Posterior vena cava (tissue), 2 donors: ENCODE results near the gene PTPRB. TPM values are rescaled to one million over a fixed set of nuclear protein-coding genes. Genes with fewer than 3 reads are reported as not detected.

Experiments used
- DNase-seq: peaks from one replicate; pipeline ENCODE4 v3.0.0-alpha.2; 2020; ENCODE audit warnings: low spot score
- intact Hi-C, 2 donors: fragments of 100-400 bp; cut with DNase I; formaldehyde crosslinking; loops; one replicate each; pipeline versions ENCODE4 v1.14.1 to v1.14.2; 2022 to 2023
- total RNA-seq, 2 donors: library from RNA; stranded (reverse); fragmentation: NEBNext Ultra II Directional; extraction: Animal tissue kit (Norgen Biotek cat#: 25700); gene quantifications; one replicate each; pipeline ENCODE4 v1.2.1, GENCODE V29; 2021
- donor health status: DM: yes; HTN: yes; CAD: no.
- donor health status: DM: yes; HTN: yes; CAD: no.

PTPRB gene
- total RNA-seq, 2 donors from 2014 or later, result 38.0 to 53.4 TPM

DNA sequence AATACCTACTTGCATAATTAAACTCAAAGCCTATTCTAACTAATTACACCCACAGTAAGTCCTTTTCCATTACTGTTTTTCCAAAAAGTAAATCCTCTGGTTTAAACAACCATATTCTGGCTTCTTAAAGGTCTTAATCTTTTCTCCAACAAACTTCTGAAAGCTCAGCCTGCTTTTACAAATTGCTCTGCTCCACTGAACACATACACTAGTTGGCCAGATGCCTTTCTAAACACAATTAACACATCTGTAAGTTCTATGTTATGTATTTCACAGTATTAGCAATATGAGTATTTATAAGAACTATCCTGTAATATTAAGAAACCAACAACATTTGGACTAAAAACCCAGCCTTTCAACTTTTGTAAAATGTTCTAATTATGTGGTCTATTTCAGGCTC lies 30.1 kb downstream of the PTPRB start:
- intact Hi-C loops, result no loop called here

DNA sequence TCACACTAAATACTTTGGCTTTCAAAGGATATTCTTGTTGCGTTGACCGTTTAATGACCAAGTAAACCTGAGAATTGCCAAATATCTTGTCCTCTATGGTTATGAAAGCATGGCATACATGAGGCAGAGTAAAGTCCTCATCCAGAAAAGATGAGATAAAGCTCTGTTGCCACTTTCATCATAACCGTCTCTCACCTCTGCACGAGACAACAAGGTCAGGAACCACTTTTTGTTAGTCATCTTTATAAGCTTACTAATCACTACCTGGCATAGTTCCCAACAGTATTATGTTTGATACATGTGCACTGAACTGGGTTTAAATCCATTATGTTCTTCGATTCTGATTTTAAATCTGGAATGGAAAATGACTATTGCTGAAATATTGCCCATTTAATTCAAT lies 31.3 kb downstream of the PTPRB start:
- intact Hi-C loops, result no loop called here
- no peak for DNase-seq

More for the DNA sequence above, 30.1 kb downstream of the PTPRB start:
- no peak for DNase-seq

DNA sequence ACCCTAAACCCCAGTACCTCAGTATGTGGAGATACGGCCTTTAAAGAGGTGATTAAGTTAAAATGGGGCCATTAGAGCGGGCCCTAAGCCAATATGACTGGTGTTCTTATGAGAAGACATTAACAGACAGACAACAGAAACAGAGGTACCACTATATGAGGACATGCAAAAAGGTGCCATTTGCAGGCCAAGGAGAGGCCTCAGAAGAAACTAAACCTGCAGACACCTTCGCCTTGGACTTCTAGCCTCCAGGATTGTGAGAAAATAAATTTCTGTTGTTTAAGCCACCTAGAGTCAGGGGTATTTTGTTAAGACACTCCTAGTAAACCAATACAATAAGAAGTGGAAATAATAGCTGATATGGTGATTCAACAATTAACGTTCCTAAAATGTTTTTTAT lies 32.6 kb downstream of the PTPRB start:
- no peak for DNase-seq
- intact Hi-C loops, result loop anchor here in 1 of 2 donors (5.0 kb wide), 1 partner anchor 1398 kb away; no protein-coding TSS in a partner anchor

DNA sequence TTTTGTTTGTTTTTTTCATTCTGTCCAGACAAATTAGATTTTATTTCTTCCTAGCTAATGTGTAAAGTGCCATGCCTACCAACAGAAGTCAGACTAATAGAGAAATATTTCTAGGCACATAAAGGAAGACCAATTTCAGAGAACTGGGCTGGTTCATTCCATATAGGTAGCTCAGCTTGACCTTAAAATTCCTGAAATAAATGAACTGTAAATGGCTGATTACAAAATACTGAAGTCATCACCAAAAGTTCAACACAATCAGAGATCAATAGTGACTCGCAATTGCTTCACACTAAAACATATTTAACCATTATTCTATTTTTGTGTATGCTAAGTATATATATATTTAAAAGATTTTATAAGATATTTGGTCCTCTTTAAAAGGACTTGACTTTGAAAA lies 34.2 kb downstream of the PTPRB start:
- DNase-seq, result no peak
- intact Hi-C loops, result loop anchor here in 1 of 2 donors (5.0 kb wide), 1 partner anchor 1399 kb away; no protein-coding TSS in a partner anchor

DNA sequence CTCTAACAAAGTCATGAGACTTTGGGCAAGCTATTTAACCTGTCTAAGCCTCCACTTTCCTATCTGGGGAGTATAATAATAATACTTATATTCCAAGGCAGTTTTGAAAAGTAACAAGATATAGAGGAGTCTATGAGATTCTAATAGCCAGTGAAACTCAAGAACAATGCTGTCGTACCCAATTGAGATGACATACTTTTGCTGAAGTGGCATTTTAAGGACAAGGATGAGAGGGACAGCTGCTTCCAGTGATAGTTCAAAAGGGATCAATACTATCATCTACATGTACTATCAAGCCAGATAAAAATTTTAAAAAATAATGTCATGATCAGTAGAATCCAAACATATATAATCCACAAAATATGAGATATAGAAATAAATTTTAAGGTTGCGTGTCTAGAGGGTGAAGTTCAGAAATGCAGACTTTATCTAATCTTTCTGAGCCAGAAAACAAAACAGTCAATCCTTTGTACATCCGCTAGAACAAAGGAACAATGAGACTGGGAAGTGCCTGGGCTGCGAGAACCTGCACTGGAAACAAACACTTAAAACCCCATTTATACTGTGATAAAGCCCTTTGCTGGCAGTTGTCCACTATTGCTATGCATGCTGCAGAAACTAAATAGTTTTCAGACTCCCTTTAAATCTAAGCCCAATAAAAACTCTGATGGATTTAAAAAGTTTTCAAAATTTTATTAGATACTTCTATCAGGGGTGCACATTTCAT lies 38.6 kb downstream of the PTPRB start:
- DNase-seq, result no peak
- intact Hi-C loops, result loop anchor here in 1 of 2 donors (5.0 kb wide), 1 partner anchor 1171 kb away; no protein-coding TSS in a partner anchor

DNA sequence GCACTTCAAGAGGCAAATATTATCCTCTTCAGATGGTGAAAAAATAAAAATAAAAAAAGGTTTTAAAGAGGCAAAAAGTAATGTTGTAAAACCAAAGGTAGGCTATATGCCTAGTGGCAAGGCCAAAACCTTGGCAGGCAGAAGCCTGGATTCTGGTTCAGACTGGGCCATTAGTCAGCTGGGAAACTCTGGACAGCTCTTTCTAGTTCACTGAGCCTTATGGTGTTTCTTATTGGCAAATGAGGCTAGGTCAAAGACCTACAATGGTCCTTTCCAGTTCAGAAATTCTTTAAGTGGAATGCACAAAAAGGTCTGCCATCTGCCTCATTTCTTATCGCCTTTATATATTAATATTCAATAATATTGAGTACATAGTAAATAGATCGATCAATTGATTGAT lies 44.6 kb downstream of the PTPRB start:
- DNase-seq, result no peak
- intact Hi-C loops, result no loop called here

DNA sequence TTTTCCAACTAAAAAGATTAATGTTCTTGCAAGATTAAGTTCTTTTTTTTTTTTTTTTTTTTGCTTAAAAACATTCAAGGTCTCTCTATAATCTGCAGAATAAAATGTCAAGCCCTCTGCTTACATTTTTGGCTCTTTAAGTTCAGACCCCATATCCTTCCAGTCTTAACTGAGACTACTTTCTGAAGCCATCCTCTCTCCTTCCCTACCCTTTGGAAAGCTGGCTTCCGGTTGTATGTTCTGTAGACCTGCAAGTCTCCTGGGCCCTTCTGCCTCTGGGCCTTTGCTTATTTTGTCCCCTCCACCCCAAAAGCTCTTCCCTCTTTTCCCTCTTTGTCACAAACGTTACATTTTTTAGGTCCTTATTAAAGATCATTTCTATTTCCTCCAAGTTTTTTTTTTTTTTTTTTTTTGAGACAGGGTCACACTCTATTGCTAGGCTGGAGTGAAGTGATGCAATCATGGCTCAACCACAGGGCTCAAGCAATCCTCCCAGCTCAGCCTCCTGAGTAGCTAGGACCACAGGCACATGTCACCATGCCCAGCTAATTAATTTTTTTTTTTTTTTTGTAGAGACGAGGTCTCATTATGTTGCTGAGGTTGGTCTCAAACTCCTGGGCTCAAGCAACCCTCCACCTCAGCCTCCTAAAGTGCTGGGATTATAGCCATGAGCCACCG lies 46.5 kb downstream of the PTPRB start:
- DNase-seq, result no peak
- intact Hi-C loops, result loop anchor here in 1 of 2 donors (2.0 kb wide), 1 partner anchor 128 kb away; no protein-coding TSS in a partner anchor

DNA sequence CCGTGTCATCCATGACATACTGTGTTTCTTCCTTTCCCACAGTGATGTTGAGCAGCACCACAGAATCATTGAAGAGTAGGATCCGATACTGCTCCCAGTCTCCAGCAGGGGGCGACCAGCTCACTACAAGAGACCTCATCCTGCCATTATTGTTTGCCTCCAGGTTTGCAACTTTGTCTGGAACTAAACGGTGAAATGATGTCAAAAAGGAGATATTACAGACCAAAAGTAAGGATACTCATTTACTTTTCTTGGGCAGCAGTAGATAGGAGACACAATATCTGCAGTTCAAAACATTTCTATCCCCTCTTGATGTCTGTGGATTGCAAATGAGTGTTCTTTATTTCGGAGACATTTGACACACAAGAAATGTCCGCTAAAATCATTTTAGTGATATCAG lies 47.2 kb downstream of the PTPRB start:
- DNase-seq, result peak; percentile 92
- intact Hi-C loops, result loop anchor here in 1 of 2 donors (2.0 kb wide), 1 partner anchor 129 kb away; no protein-coding TSS in a partner anchor

DNA sequence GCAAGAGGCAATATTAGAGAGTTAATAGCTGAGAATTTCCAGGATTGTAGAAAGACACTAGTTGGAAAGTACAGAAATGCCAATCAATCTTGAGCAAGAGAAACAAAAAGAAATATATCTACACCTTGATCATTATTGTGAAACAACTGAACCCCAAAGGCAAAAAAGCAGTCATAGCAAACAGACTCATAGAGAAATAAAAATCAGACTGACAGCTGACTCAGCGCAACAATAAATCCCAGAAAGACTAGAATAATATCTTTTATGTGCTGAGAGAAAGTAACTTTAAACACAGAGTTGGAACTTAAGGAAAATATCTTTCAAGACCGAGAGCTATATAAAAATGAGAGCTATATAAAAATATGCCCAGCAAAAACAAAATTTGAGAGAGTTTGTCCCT lies 52.9 kb downstream of the PTPRB start:
- intact Hi-C loops, result loop anchor here in 1 of 2 donors (5.0 kb wide), 1 partner anchor 687 kb away; no protein-coding TSS in a partner anchor
- no peak for DNase-seq

DNA sequence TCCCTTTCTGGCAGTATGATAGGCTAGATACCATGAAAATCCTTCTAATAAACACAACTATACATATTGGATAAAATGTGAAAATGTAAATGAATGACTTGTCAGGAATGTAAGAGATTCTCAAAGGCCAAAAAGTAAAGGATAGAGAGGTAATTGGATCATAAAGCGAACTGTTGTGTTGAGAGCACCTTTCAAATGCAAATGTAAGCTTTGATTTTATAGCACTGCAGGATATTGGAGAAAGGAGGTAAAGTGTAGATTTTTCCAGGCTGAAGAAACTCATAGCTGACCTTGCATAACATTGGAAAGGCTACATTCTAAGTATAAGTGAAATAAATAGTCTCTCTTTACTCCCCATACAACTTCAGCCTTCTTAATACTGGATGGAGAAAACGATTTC lies 54.0 kb downstream of the PTPRB start:
- intact Hi-C loops, result loop anchor here in 1 of 2 donors (5.0 kb wide), 1 partner anchor 686 kb away; no protein-coding TSS in a partner anchor
- no peak for DNase-seq

DNA sequence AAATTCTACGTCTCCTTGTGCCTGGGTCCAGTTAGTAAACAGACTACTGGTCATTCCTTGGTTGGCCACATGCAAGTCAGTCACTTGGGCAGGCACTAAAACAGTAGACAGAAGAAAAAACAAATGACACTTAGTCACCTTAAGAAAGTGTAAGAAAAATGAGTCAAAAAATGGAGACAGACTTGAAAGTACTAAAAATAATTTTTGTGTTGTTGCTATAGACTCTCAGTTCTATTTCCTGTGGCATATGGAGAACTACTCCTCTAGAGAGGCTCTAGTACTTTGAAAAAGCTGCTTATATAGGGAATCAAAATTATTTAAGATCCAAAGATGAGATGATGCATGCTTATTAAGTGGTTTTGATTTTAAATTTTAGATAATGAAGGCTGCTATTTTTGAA lies 56.0 kb downstream of the PTPRB start:
- intact Hi-C loops, result loop anchor here in 1 of 2 donors (5.0 kb wide), 1 partner anchor 684 kb away; no protein-coding TSS in a partner anchor
- no peak for DNase-seq

DNA sequence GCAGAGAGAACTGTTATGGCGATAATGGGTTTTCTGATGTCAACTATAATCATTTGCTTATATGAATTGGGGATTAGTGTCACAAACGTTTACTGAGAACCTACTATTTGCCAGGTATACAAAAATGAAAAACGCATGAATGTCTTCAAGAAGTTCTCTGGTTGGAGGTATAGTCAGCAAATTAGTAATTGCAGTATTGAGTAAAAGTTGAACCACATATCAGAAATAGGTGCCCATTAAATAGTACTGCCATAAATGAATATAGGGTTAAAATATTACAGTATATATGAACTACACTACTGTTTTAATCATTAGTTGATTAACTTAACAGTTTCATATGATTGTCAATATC lies 60.0 kb downstream of the PTPRB start:
- intact Hi-C loops, result loop anchor here in 1 of 2 donors (5.0 kb wide), 2 partner anchors 675 to 695 kb away; no protein-coding TSS in a partner anchor

DNA sequence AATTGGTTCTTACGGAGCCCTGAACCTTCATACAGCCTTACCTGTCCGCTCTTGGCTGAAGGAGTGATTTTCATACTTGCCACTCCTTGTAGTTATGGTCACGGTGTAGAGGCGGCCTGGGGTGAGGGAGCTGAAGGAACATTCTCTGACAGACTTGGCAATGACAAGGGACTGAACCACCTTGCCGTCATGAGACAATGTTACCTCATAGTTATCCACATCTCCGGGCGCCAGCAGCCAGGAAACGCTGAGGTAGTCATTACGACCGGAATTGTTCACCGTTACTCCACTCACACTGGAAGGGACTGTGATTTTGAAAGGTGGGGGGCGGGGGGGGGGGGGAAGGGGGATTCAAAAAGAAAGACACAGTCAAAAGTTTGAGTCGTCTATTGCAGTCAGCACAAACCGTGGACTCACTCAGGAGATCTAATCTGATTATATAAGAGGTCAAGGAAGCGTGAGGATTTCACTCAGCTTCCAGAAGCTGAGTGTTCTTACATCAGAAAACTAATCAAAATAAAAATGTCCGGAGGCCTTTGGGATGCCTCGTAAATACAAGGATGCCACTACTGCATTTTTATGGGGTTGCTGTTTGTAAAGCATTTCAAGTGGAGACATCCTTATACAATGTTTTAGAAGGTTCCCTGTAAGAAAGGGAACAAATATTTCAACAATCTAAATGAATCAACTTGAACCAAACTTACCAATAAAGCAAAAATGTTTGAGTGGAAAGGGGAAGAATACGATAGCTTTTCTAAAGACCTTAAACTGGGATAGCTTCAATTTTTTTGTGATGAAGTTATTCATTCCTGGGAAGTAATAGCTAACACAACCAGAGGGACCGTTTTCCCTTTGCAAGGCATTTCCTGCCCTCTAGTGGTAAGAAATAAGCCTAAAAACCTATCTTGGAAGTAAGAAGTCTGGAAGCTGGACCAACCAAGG lies 60.6 kb downstream of the PTPRB start:
- intact Hi-C loops, result loop anchor here in 1 of 2 donors (5.0 kb wide), 2 partner anchors 674 to 694 kb away; no protein-coding TSS in a partner anchor
- no peak for DNase-seq

More for the DNA sequence above, 60.0 kb downstream of the PTPRB start:
- DNase-seq, result no peak

DNA sequence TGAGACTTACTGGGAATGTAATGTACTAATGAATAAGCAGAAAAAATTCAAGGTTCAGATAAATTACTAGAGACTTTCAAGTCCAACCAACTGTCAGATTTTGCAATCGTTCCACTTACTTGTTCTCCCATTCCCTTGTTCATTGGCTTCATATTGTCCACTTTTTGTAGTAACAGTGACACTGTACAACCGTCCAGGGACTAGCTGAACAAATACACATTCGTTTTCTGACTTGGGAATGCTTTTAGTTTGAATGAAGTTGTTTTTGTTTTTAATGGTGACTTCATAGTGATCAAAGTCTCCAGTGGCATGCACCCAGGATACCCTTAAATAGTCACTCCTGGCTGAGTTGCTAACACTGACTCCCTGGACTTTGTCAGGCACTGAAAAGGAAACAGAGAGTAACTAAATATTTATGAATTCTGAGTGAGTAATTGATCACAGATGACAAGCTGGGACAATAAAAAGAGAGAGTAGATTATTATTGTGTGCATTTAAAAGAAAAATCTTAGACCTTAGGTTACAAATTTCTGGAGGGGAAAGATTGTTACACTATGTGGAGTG lies 65.4 kb downstream of the PTPRB start:
- DNase-seq, result no peak
- intact Hi-C loops, result no loop called here

DNA sequence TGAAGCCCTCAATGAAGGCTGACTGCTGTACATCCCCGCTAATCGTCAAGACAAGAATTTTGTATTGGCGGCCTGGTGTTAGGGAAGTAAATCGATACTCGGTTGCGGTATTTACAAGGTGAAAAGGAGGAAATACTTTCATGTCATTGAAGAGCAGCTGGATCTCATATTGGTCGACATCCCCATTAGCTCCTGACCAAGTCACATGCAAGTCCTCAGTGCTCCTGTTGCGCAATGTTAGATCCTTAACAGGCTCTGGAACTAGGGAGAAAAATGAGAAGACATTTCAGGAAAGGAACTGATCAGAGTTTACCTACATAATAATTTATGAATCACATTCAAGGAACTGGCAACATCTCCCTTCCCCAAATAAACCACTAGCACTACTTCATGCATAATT lies 66.2 kb downstream of the PTPRB start:
- no peak for DNase-seq
- intact Hi-C loops, result no loop called here

DNA sequence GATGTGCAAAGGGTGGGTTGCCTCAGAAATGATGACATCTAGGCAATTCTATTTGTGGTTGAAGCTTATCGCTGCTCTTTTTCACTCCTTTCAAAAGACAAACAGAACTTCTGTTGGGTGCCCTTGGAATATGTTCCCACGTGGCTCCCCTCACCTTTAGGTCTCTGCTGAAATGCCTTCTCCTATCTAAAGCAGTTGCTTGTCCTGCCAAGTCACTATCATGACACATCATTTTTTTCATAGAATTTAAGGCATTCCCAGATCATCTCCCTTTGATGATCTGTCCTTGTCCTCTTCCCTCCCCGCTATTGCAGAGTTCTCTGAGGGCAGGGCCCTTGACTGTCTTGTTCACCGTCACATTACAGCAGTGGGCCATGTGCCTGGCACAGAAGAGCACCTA lies 75.7 kb downstream of the PTPRB start:
- DNase-seq, result no peak
- intact Hi-C loops, result no loop called here

DNA sequence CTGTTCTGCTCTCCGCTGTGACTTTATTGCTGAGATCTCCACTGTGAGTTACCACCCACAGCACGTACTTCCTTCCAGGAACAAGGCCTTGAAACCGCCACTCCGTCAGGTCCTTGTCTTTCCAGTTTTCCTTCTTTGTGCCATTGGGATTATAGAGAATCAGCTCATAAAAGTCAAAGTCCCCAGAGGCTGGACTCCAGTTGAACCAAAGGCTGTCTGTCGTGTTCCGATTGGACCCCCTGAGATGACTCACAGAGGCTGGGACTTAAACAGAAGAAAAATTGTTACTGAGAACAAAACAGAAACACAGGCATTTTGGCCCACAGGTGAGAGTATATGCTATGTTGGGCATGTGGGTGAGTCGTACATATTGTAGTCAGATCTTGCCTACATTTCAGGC lies 76.6 kb downstream of the PTPRB start:
- no peak for DNase-seq
- intact Hi-C loops, result no loop called here

DNA sequence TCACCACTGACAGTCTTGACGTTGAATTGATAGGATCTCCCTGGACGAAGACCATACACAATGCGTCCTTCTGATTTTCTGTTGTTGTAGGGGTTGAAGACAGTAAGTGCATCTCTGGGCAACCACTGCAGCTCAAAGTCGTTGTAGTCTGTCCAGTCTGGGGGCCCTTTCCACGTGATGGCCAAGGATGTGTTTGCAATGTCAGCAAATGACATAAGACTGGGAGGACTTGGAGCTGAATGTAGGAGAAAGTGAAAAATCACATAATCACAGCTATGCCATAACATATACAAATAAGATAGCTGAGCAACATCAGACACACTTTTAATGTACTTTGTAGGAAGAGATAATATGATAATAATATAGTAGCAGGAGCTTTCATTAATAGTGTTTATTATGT lies 77.8 kb downstream of the PTPRB start:
- intact Hi-C loops, result no loop called here
- no peak for DNase-seq
